ACHN (cell line): Measurements from ENCODE around the gene SCAMP2.
A peak's percentile ranks its signal among the peaks of the same experiment; 100 is the strongest.

Experiments used
- DNase-seq: peaks from one replicate; pipeline ENCODE4 v3.0.0-alpha.2; 2015
- in situ Hi-C: cut with HindIII; loops from 2 replicates; pipeline ENCODE4 v1.10.0; 2017; ENCODE audit warnings: low sequenced_read_pairs, low pct_ligation_motif_present, low pct_unique_long_range_greater_than_20kb

The SCAMP2 gene

GRCh38 chr15:74828835-74829234, 44.3 kb downstream of the SCAMP2 start:
- DNase-seq = no peak
- in situ Hi-C loops = no loop called here

- no peak for DNase-seq
- in situ Hi-C loops = no loop called here
These were observed 45.6 kb downstream of the SCAMP2 start for GRCh38 chr15:74827614-74828013.

GRCh38 chr15:74826921-74827320, 46.2 kb downstream of the SCAMP2 start:
- in situ Hi-C loops = no loop called here

GRCh38 chr15:74826364-74826819, 46.8 kb downstream of the SCAMP2 start, which contains the start of gene CPLX3:
Gene CPLX3 (plus strand): TSS chr15:74826627. CDS start chr15:74826704, 77 bp downstream.
- peak; percentile 6 for DNase-seq
- in situ Hi-C loops = no loop called here

More at GRCh38 chr15:74826921-74827320, 46.2 kb downstream of the SCAMP2 start:
- no peak for DNase-seq

- in situ Hi-C loops = no loop called here
- DNase-seq = no peak
These were observed 47.3 kb downstream of the SCAMP2 start for GRCh38 chr15:74825866-74826265.

GRCh38 chr15:74824976-74825375, 48.2 kb downstream of the SCAMP2 start:
- no peak for DNase-seq
- in situ Hi-C loops = no loop called here

- in situ Hi-C loops = no loop called here
- no peak for DNase-seq
These were observed 49.8 kb downstream of the SCAMP2 start for GRCh38 chr15:74823324-74823723.

GRCh38 chr15:74822233-74822632, 50.9 kb downstream of the SCAMP2 start:
- in situ Hi-C loops = no loop called here
- no peak for DNase-seq

GRCh38 chr15:74821790-74822158, 51.4 kb downstream of the SCAMP2 start:
- in situ Hi-C loops = no loop called here
- DNase-seq = no peak

GRCh38 chr15:74821091-74821789, 51.9 kb downstream of the SCAMP2 start:
- in situ Hi-C loops = no loop called here
- no peak for DNase-seq

- DNase-seq = no peak
- in situ Hi-C loops = no loop called here
These were observed 53.1 kb downstream of the SCAMP2 start for GRCh38 chr15:74820056-74820455.

GRCh38 chr15:74817370-74817737, 55.8 kb downstream of the SCAMP2 start:
- in situ Hi-C loops = no loop called here
- no peak for DNase-seq

GRCh38 chr15:74816624-74817369, 56.4 kb downstream of the SCAMP2 start:
- in situ Hi-C loops = no loop called here
- no peak for DNase-seq

- DNase-seq = no peak
- in situ Hi-C loops = no loop called here
These were observed 57.2 kb downstream of the SCAMP2 start for GRCh38 chr15:74815961-74816360.

GRCh38 chr15:74815121-74815934, 57.8 kb downstream of the SCAMP2 start:
- DNase-seq = no peak
- in situ Hi-C loops = no loop called here

GRCh38 chr15:74812533-74812932, 60.6 kb downstream of the SCAMP2 start, which contains the start of gene LMAN1L:
Gene LMAN1L (plus strand): TSS chr15:74812835. CDS start chr15:74812855, 20 bp downstream.
- DNase-seq = no peak
- in situ Hi-C loops = no loop called here

GRCh38 chr15:74809956-74810355, 63.2 kb downstream of the SCAMP2 start:
- peak; percentile 42 for DNase-seq
- in situ Hi-C loops = no loop called here

- DNase-seq = no peak
- in situ Hi-C loops = no loop called here
These were observed 63.9 kb downstream of the SCAMP2 start for GRCh38 chr15:74809242-74809641.

- no peak for DNase-seq
These were observed 64.3 kb downstream of the SCAMP2 start for GRCh38 chr15:74808840-74809229.

More at GRCh38 chr15:74808840-74809229, 64.3 kb downstream of the SCAMP2 start:
- in situ Hi-C loops = no loop called here
